ENCODE results near the gene PRDM11.

- TF ChIP-seq, protein P1, sequence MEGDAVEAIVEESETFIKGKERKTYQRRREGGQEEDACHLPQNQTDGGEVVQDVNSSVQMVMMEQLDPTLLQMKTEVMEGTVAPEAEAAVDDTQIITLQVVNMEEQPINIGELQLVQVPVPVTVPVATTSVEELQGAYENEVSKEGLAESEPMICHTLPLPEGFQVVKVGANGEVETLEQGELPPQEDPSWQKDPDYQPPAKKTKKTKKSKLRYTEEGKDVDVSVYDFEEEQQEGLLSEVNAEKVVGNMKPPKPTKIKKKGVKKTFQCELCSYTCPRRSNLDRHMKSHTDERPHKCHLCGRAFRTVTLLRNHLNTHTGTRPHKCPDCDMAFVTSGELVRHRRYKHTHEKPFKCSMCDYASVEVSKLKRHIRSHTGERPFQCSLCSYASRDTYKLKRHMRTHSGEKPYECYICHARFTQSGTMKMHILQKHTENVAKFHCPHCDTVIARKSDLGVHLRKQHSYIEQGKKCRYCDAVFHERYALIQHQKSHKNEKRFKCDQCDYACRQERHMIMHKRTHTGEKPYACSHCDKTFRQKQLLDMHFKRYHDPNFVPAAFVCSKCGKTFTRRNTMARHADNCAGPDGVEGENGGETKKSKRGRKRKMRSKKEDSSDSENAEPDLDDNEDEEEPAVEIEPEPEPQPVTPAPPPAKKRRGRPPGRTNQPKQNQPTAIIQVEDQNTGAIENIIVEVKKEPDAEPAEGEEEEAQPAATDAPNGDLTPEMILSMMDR (conservative IDR thresholded peaks at IDR 0.05) = no peak
- no peak for TF ChIP-seq ZFX (IDR thresholded peaks at IDR 0.05)
These were observed 123.2 kb downstream of the PRDM11 start for GRCh38 chr11:45269678-45270077.

Measured in C4-2B (cell line).